ENCODE results near the gene MTFR2.
A peak's percentile ranks its signal among the peaks of the same experiment; 100 is the strongest.
"Not testable (repeated sequence)": the region's sequence is repeated elsewhere in the genome, so short reads cannot be mapped to it uniquely, and the experiment has no call there.

Gene MTFR2

DNA sequence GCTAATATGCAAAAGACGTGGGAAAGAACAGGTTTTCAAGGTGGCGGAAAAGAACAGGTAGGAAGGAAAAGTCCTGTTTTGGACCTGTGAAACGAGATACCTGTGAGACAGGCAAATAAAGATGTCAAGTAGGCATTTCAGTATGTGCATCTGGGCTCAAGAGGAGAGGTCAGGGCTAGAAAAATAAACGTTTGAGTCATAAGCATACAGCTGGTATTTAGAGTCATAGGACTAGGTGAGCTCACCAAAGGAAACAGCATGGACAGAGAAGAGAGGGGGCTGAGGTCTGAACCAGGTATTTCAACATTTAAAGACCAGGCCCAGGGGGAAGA is 14.9 kb downstream of the MTFR2 start:
- DNase-seq (ENCODE audit: low read depth) = peak; percentile 41

- no peak for DNase-seq (ENCODE audit: low read depth)
Observed at GRCh38 chr6:136232701-136233100, 17.4 kb downstream of the MTFR2 start.

DNA sequence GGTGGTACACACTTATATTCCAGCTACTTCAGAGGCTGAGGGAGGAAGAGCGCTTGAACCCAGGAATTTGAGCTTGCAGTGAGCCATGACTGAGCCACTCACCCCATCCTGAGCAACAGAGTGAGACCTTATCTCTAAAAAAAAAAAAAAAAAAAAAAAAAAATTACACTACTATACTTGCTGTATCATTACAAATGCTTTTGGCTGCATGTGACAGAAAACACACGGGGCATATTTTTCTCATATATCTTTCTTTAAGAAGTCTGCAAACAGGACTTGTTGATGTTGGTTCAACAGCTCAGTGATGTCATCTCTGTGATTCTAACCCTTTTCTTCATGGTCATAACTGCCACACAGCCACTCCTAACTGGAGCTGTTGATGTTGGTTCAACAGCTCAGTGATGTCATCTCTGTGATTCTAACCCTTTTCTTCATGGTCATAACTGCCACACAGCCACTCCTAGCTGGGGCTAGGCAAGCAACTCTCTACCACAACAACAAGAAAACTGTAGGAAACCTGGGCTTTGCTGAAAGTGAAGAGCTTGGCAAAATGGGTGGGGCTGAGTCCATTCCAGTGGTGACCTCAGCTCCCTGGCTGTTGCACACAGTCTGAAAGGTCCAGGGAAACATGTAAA is 19.8 kb downstream of the MTFR2 start:
- DNase-seq (ENCODE audit: low read depth) = no peak

DNA sequence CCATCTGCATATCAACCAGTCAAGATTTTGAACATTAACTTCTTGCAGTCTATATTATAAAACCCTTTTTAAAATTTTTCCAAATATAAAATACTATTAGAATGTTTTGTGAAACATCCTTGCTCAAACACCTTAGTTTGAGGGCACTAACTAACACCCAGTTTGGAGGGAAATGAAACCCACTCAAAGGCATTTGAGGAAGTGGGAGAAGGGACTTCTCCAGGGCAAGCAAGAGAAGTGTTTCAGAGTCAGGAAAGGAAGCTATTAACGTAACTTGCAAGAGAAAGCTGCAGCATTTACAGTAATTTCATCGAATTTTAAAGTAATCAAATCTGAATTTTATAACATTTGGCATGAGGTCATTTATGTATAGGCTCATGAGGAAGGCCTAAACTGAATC is 21.3 kb downstream of the MTFR2 start:
- DNase-seq (ENCODE audit: low read depth) = no peak

DNA sequence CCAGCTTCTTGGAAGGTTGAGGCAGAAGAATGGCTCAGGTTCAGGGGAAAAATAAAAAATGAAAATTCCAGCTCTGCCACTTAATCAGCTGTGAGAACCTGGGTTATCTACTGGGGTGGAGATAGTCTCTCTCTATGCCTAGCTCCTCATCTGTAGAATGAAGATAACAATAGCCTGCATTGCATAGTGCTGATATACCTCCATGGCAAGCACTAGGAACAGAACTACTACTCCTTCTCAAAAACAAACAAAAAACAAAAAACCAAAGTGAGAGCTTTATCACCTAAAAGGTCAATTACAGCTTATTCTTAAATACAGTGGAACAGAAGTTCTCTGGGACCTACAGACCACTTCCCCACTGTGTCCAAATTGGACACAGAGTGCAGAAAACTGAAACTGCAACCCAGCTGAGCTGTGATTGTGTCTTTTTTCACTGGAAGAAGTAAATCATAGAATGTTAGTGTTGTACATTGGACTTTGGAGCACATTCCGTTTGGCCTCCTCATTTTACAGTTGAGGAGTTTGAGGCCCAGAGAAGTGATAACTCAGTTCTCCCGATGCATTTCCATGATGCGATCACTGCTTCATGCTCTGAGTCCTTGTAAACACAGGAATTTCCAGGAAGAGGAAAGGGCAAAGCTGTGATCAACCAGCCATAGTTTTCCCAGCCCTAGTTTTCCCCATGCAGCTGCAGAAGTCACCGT is 23.3 kb downstream of the MTFR2 start:
- peak; percentile 39 for DNase-seq (ENCODE audit: low read depth)

DNA sequence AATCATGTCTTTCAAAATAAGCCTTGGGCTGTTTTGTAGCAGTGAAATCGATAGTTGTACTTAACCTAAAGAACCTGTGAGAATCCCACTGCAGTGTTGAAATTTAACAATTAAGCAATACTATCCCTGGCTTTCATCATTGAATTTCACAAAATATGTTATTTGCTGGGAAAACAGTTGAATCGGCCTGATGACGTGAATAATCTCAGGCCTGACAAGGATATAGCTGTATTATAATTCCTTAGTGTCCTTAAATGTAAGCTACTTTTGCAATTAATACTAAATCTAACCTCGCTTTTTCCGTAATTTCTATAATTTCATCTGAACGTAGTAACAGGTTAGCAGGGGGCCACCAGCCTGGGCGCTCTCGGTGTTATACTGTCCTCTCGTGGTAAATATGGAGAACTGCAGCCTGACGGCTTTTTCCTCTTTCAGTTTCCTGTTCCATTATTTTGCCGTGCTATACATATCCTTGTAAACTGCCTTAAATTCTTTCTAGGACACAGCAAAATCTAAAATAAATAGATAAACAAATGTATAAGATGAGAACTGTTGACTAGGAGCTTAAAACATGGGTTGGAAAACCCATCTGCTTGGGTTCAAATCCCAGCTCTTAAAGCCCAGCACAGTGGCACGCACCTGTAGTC is 24.0 kb downstream of the MTFR2 start:
- peak; percentile 83 for DNase-seq (ENCODE audit: low read depth)

- no peak for DNase-seq (ENCODE audit: low read depth)
Observed at GRCh38 chr6:136225496-136225895, 24.6 kb downstream of the MTFR2 start.

- DNase-seq (ENCODE audit: low read depth) = not testable (repeated sequence)
Observed at GRCh38 chr6:136224974-136225373, 25.1 kb downstream of the MTFR2 start.

DNA sequence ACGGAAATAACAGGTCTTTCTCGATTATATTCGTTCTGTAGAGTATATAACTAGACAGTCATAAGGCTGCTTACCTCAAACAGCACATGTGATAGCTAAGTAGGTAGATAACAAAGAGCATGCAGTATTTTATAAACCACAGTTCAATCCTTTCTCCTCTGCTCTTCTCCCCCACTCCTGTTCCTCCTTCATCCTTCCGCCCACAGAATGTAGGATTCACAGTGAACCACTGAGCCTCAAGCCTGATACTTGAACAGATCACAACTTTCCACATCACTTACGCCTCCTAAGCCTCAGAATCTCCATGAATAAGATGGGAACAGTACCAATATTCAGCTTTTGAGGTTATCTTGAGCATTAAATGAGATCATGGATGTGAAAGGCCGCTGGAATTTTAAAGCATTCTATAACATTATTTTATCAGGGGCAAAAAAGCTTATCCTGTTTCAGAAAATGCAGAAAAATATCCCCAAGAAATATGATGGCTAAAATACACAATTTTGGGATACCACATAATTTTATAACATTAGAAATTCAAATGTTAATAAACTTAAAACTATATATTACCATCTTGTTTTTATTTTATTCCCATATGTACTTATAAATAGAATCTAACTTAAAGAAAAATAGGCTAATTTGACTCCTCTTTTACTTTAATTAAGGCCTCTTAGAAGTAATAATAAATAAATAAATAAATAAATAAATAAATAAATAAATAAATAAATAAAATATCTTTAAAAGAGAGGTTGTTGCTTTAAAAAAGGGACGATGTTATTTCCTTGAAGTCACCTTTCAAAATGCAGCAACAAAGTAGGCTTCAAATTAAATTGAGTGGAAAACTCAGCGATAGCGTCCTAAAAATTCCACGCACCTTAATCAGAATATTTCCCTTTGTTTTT is 33.4 kb downstream of the MTFR2 start:
- DNase-seq (ENCODE audit: low read depth) = no peak

- no peak for DNase-seq (ENCODE audit: low read depth)
Observed at GRCh38 chr6:136213853-136214252, 36.3 kb downstream of the MTFR2 start.

DNA sequence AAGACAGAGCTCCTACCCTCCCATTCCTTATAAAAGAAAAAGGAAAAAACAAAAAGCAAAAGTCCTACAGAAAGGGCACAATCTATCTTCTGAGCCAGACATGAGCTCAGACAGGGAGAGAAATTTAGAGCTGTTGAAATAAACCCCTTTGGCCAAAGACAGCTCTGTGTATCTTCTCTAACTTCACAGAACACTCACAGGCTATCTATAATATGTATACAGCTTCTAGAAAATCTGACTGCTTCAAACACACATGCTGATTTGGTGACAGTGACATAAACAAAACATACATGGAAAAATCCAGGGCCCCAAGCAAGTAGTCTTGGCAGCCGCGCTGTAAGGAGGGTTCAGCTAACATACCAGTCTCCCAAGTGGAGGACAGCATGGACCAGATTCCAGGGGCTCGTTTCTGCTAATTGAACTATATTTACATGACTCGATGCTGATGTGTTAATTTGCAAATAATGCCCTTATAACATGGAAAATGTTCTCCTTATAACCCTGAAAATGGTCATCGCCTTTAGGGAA is 37.0 kb downstream of the MTFR2 start:
- no peak for DNase-seq (ENCODE audit: low read depth)

- DNase-seq (ENCODE audit: low read depth) = no peak
Observed at GRCh38 chr6:136212608-136213007, 37.5 kb downstream of the MTFR2 start.

GRCh38 chr6:136210398-136211165 is 39.5 kb downstream of the MTFR2 start:
- DNase-seq (ENCODE audit: low read depth) = no peak

DNA sequence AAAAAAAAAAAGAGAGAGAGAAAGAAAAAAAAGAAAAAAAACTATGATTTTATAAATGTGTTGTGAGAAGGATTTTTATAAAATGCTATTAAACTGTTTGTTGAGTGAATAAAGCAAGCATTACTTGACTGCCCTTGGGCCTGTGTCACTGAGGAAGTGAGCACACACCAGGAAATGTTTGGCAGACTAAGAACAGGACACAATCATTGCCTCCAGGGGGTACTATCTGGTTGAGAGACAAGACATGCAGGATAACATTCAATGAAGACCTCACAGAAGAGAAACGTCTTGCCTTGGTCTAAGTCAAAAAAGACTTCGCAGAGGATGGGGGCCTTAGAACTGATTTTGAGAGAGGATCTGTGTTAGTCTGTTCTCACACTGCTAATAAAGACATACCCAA is 40.6 kb downstream of the MTFR2 start:
- no peak for DNase-seq (ENCODE audit: low read depth)

DNA sequence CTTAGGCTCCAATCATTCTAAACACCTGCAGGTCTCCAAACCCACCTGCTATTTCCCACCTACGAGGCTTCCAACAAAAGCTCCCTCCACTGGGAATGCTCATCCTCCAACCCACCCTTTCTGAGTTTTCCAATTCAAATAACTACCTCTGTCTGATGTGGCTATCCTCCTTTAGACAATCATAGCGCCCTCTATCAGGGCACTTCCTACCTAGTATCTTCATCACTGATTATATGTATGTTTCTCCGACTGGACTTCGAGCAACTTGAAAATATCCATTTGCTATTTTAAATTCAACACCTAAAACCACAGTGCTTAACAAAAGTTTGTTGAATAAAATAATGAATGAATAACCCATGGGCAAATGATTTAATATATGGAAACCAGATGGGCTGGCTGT is 41.3 kb downstream of the MTFR2 start:
- no peak for DNase-seq (ENCODE audit: low read depth)

GRCh38 chr6:136201732-136202131 is 48.4 kb downstream of the MTFR2 start:
- DNase-seq (ENCODE audit: low read depth) = no peak

DNA sequence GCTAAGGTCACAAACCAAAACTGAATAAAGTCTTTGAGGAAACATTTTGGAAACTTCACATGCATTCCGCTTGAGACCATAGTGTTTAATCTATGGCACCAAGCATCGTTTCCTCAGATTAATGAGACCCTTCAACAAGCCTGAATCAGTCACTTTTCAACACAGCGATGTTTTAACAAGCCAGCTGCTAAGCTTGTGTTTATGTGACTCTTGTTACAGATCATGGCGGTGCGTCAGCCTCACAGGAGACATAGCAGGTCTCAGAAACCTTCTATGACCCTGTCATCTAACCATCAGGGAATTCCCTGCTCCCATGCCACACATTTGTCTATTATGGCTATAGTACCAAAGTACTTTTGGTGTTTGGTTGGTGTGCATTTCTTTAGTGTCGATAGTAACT is 57.2 kb downstream of the MTFR2 start:
- no peak for DNase-seq (ENCODE audit: low read depth)

DNA sequence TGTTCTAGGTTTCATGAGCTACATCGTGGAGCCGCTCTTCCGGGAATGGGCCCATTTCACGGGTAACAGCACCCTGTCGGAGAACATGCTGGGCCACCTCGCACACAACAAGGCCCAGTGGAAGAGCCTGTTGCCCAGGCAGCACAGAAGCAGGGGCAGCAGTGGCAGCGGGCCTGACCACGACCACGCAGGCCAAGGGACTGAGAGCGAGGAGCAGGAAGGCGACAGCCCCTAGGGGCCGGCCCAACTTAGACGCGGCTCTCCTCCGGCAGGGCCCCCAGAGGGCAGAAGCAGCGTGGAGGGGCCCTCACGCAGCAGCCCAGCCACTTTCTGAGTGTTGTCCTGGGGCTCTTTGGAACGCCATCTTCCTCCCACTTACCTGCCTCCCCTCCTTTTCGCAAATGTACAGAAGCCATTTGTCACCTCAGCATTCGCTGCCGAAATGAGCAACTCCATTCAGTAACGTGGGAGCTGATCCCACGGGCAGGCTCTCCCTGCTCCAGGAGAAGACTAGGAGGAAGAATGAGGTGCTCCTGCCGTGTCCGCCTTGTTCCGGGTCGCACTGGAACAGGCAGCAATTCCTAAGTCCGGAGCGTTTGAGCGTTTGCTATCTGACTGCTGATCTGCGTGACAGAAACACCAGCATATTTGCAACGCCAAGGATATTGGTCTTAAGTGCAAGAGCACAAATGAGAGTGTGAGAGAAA is 58.4 kb downstream of the MTFR2 start:
- no peak for DNase-seq (ENCODE audit: low read depth)

DNA sequence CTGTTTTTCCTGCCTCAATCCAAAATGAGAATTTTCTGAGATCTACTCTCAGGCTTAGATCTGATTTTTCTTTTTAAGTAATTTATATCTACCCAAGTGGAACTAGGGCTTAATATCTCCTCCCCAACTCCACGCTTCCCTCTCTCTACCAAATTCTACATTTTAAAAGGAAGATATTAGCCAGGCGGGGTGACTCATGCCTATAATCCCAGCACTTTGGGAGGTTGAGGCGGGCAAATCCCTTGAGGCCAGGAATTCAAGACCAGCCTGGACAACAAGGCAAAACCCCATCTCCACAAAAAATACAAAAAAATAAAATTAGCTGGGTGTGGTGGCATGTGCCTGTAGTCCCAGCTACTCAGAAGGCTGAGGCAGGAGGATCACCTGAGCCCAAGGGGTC is 61.0 kb downstream of the MTFR2 start:
- DNase-seq (ENCODE audit: low read depth) = peak; percentile 45

- no peak for DNase-seq (ENCODE audit: low read depth)
Observed at GRCh38 chr6:136188486-136188885, 61.6 kb downstream of the MTFR2 start.

- no peak for DNase-seq (ENCODE audit: low read depth)
Observed at GRCh38 chr6:136186363-136186762, 63.7 kb downstream of the MTFR2 start.

Data from amniotic epithelial cell (primary cell).